Common myeloid progenitor, CD34-positive (primary cell): Measurements from ENCODE around the gene KCNQ2.

Source experiments
- CTCF ChIA-PET: fragments of 350-600 bp; sonication (Branson Sonifier 250); formaldehyde crosslinking; loops from one replicate; lab custom pipeline; 2021; ENCODE audit warnings: antibody characterized with exemption; lab: Charles Lee
- POLR2A ChIA-PET: fragments of 350-600 bp; sonication (Branson Sonifier 250); formaldehyde crosslinking; loops from one replicate; lab custom pipeline; 2021; ENCODE audit warnings: antibody characterized with exemption; lab: Charles Lee
- DNase-seq, 3 donors: peaks; one replicate each; pipeline versions ENCODE4 v3.0.0 to v3.0.0-alpha.2; 2013
- H3K27ac ChIP-seq, 2 experiments: 1 replicate in 1 of 2; 2 replicates in 1 of 2; pipeline ENCODE4 v1.7.0; 2013; ENCODE audit warnings: inconsistent platforms in 2 of 2, low read length in 2 of 2, mild to moderate bottlenecking in 2 of 2, low read depth in 1 of 2, moderate library complexity in 1 of 2; ENCODE audit not compliant: severe bottlenecking in 2 of 2, insufficient read depth in 1 of 2, poor library complexity in 1 of 2
- H3K27me3 ChIP-seq, 5 experiments: replicated peaks in 2 of 5; 1 replicate in 3 of 5; 2 replicates in 2 of 5; pipeline versions ENCODE4 v1.6.1 to v1.7.0; 2013; ENCODE audit warnings: low read length in 4 of 5, mild to moderate bottlenecking in 2 of 5, moderate library complexity in 2 of 5, inconsistent platforms in 1 of 5; ENCODE audit not compliant: insufficient read depth in 5 of 5, control insufficient read depth in 4 of 5
- H3K36me3 ChIP-seq, 4 experiments: 1 replicate in 2 of 4; 2 replicates in 2 of 4; pipeline versions ENCODE4 v1.6.1 to v1.7.0; 2013; ENCODE audit warnings: low read length in 3 of 4, control low read depth in 1 of 4, mild to moderate bottlenecking in 1 of 4; ENCODE audit not compliant: control insufficient read depth in 4 of 4, insufficient read depth in 4 of 4
- H3K4me1 ChIP-seq, 4 experiments: 1 replicate in 3 of 4; 2 replicates in 1 of 4; pipeline versions ENCODE4 v1.6.1 to v1.7.1; 2013; ENCODE audit warnings: low read length in 3 of 4, mild to moderate bottlenecking in 3 of 4, control low read depth in 1 of 4, inconsistent platforms in 1 of 4, moderate library complexity in 1 of 4; ENCODE audit not compliant: control insufficient read depth in 4 of 4, insufficient read depth in 4 of 4; ENCODE audit errors: control extremely low read depth in 1 of 4
- H3K4me3 ChIP-seq, 7 experiments: 1 replicate in 4 of 7; 2 replicates in 3 of 7; pipeline versions ENCODE4 v1.5.1 to v1.7.0; 2013; ENCODE audit warnings: mild to moderate bottlenecking in 7 of 7, low read length in 6 of 7, moderate library complexity in 6 of 7, inconsistent platforms in 2 of 7, low read depth in 2 of 7, control low read depth in 1 of 7; ENCODE audit not compliant: insufficient read depth in 4 of 7, control insufficient read depth in 1 of 7; ENCODE audit errors: extremely low read depth in 1 of 7
- H3K9me3 ChIP-seq, 5 experiments: 1 replicate in 4 of 5; 2 replicates in 1 of 5; pipeline versions ENCODE4 v1.6.1 to v1.7.1; 2013; ENCODE audit warnings: low read length in 4 of 5, mild to moderate bottlenecking in 2 of 5, inconsistent platforms in 1 of 5, low read depth in 1 of 5, moderate library complexity in 1 of 5; ENCODE audit not compliant: control insufficient read depth in 4 of 5, insufficient read depth in 2 of 5; ENCODE audit errors: control extremely low read depth in 1 of 5
- WGBS: methylation state at CpG from one replicate; pipeline ENCODE4 v1.1.5; 2013; ENCODE audit not compliant: insufficient coverage; 5-methylcytosine and 5-hydroxymethylcytosine counted together

The KCNQ2 gene

DNA sequence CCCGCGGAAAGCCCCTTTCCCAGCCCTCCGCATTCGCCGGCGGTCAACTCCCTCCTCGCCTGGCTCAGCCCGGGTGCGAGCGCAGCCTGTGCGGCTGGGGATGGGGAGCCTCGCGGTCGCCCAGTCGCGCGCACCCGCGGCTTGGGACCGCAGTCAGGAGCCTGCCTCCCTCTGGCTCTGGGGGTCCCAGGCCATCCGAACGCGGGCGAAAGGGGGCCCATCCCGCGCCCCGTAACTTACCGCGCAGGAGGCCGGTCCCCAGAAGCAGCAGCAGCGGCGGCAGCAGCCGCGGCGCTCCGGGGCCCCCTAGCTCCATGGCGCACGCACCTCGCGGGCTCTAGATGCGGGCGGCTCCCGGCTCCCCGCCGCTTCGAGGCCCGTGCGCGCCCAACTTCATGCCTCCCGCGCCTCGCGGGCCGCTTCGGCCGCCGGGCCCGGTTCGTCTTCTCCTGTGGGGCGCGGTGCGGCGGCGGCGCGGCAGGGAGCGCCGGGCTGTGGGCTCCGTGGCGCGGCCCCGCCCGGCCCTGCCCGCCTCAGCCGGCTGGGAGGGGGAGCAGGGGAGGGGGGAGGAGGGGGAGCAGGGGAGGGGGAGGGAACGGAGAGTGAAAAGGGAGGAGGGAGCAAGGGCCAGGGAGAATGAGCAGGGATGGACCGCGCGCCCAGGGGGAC, 111.5 kb downstream of the KCNQ2 start, which contains the start of gene CHRNA4:
TSS of gene CHRNA4 (minus strand) at position 500 of the 669 bp plus-strand sequence. CDS start at position 316, 184 bp downstream.
- Histone ChIP-seq H3K27ac (no peak within 1 kb of the TSS), H3K9me3 (no peaks in the 10 kb centered on the region), H3K4me3 (peak within 1 kb of the TSS in 2 of 7 experiments; percentile 5 to 11), H3K36me3 (no peaks in the 10 kb centered on the region), H3K27me3 (peaks cover 0 to 74% (median 14%) of the 10 kb centered on the region in 5 experiments), H3K4me1 (peaks cover 0 to 8% (median 2%) of the 10 kb centered on the region in 4 experiments)
- DNase-seq = peak; percentile 10 to 56 (median 49)
- 1% methylated on average over 55 of the region's 79 CpGs for WGBS
- ChIA-PET CTCF (interaction anchor here (1.6 kb wide), 1 partner anchor 20 kb away, joined by 6 read pairs; no protein-coding TSS in a partner anchor), POLR2A (interaction anchor here (0.8 kb wide), 1 partner anchor 9 kb away, joined by 3 read pairs; no protein-coding TSS in a partner anchor)

GRCh38 chr20:63359937-63360849, 112.3 kb downstream of the KCNQ2 start:
- Histone ChIP-seq H3K36me3 (no peaks in the 10 kb centered on the region), H3K4me1 (peaks cover 0 to 8% (median 2%) of the 10 kb centered on the region in 4 experiments), H3K4me3 (peak overlapping the region in 2 of 7 experiments; percentile 5 to 11), H3K9me3 (no peaks in the 10 kb centered on the region), H3K27me3 (peaks cover 0 to 71% (median 14%) of the 10 kb centered on the region in 5 experiments), H3K27ac (no peak overlapping the region)
- CTCF ChIA-PET = no interaction called here
- 25% methylated on average over 31 of the region's 38 CpGs for WGBS
- POLR2A ChIA-PET = interaction anchor here (0.7 kb wide), 1 partner anchor 51 kb away, joined by 4 read pairs; no protein-coding TSS in a partner anchor
- DNase-seq = no peak

DNA sequence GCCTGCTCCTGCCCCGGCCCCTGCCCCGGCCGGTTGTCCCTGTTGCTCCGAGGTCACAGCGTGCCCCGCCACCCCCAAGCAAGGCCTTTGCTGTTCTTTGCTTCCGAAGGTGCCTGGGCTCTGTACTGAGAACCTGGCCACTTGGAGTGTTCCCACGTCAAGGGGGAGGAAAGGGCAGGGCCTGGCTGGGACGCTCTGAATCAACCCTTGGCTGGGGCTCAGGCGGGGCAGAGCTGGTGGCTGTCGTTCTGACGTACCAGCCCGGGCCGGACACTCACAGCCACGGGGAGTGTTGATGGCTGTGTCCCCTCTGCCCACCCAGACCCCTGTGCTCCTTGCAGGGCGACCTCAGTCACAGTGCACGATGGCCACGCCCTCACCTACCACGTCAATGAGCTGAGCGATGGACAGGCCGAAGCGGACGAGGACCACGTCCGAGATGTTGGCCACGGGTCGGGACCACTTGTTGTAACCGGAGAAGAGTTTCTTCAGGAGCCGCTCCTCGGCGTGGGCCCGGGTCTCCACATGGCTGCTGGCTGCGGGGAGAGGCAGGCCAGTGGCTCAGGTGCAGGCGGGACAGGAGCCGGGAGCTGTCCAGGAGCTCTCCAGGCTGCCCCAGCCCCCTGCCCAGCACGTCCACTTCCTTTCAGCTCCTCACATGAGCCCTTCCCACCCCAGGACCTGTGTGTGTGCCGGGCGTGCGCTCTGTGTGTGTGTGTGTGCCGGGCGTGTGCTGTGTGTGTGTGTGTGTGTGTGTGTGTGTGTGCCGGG, 113.1 kb downstream of the KCNQ2 start:
- no peak for DNase-seq
- Histone ChIP-seq H3K27ac (no peak overlapping the region), H3K27me3 (peaks cover 0 to 66% (median 14%) of the 10 kb centered on the region in 5 experiments), H3K36me3 (no peaks in the 10 kb centered on the region), H3K4me1 (peaks cover 0 to 8% (median 2%) of the 10 kb centered on the region in 4 experiments), H3K9me3 (no peaks in the 10 kb centered on the region), H3K4me3 (no peak overlapping the region)
- CTCF ChIA-PET = no interaction called here
- 82% methylated on average over 34 of the region's 42 CpGs for WGBS
- POLR2A ChIA-PET = interaction anchor here (0.7 kb wide), 1 partner anchor 50 kb away, joined by 4 read pairs; no protein-coding TSS in a partner anchor

DNA sequence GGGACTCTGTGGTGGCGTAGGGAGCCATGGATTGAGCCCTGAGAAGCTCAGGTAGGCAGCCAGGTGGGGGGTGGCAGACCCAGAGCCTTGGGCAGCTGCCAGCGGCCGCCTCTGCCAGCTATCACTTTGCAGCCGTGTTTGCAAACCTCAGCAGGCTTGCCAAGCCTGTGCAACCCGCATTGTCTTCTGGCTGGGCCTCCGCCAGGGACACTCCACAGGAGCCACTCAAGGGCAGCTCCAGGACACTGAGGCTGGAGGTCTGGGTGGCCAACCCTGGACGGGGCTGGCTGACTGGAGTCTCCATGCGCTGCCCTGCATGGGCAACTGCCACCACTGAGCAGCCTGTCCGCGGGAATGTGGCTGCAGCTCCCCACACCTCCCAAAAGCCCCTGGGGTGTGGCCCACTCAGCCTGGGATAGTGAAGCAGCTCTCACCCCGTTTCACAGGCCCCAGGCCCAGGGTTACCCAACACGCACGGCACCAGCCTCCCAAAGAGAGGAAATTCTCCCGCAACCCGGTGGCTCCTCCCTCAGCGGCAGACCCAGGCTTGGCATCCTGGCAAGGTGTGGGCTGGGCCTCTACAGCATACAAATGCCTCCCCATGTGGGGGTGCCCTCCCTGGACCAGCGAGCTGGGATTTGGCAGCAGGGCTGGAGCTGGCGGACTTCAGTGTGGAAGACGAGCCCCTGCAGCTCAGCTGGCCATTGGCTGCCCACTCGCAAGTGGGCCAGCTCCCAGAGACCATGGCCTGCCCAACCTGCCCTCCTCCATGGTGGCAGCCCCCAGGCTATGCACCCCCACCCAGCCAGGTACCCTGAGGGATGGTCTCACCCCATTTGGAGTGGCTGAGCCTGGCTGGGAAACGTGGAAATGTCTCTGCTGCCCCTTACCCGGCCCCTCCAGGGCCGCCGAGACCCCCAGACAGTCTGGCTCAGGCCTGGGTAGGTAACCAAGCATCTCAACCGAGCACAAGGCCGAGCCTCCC, 114.2 kb downstream of the KCNQ2 start:
- H3K4me3 ChIP-seq = no peak overlapping the region
- ChIA-PET POLR2A (interaction anchor here (0.6 kb wide), 1 partner anchor 178 kb away, joined by 3 read pairs; no protein-coding TSS in a partner anchor), CTCF (no interaction called here)
- H3K9me3 ChIP-seq = no peaks in the 10 kb centered on the region
- no peak for DNase-seq
- H3K27me3 ChIP-seq = peaks cover 0 to 55% (median 12%) of the 10 kb centered on the region in 5 experiments
- H3K27ac ChIP-seq = no peak overlapping the region
- 84% methylated on average over 21 of the region's 26 CpGs for WGBS
- H3K4me1 ChIP-seq = peaks cover 0 to 8% (median 2%) of the 10 kb centered on the region in 4 experiments
- no peaks in the 10 kb centered on the region for H3K36me3 ChIP-seq

GRCh38 chr20:63356931-63357879, 115.2 kb downstream of the KCNQ2 start:
- Histone ChIP-seq H3K36me3 (no peaks in the 10 kb centered on the region), H3K9me3 (no peaks in the 10 kb centered on the region), H3K27ac (no peak overlapping the region), H3K4me1 (peaks cover 0 to 8% (median 2%) of the 10 kb centered on the region in 4 experiments), H3K4me3 (no peak overlapping the region), H3K27me3 (peaks cover 0 to 53% (median 6%) of the 10 kb centered on the region in 5 experiments)
- POLR2A ChIA-PET = interaction anchor here (0.6 kb wide), 1 partner anchor 177 kb away, joined by 3 read pairs; no protein-coding TSS in a partner anchor
- 93% methylated on average over 21 of the region's 30 CpGs for WGBS
- no peak for DNase-seq
- CTCF ChIA-PET = no interaction called here
